Neural cell (in vitro differentiated cells): Measurements from ENCODE around the gene CABP2. TPM values are rescaled to one million over a fixed set of nuclear protein-coding genes. Genes with fewer than 3 reads are reported as not detected.

Experiments used
- H2AFZ ChIP-seq: fragments of 200-600, 300-800 bp; sonication (generic), shearing (Covaris generic); 2 replicates; pipeline ENCODE4 v1.6.0; 2014; ENCODE audit warnings: low read depth, mild to moderate bottlenecking, antibody characterized with exemption, low read length, moderate library complexity
- H3F3A ChIP-seq: fragments of 200-600 bp; shearing (Covaris generic); 2 replicates; pipeline ENCODE4 v1.6.1; 2016; ENCODE audit warnings: mild to moderate bottlenecking, moderate library complexity, mixed read lengths, antibody characterized with exemption, low read length; ENCODE audit not compliant: insufficient read depth, poor library complexity, severe bottlenecking
- H3K27ac ChIP-seq: fragments of 200-600, 300-800 bp; sonication (generic), shearing (Covaris generic); 2 replicates; pipeline ENCODE4 v1.5.1; 2014; ENCODE audit warnings: mild to moderate bottlenecking, low read length, moderate library complexity
- H3K27me3 ChIP-seq: fragments of 300-800, 200-600 bp; sonication (generic), shearing (Covaris generic); 2 replicates; pipeline ENCODE4 v1.6.0; 2014; ENCODE audit warnings: mild to moderate bottlenecking, low read depth, low read length, moderate library complexity; ENCODE audit not compliant: insufficient read depth
- H3K36me3 ChIP-seq: fragments of 300-800, 200-600 bp; sonication (generic), shearing (Covaris generic); 2 replicates; pipeline ENCODE4 v1.5.1; 2014; ENCODE audit warnings: mild to moderate bottlenecking, antibody characterized with exemption, low read length, moderate library complexity; ENCODE audit not compliant: insufficient read depth
- H3K4me2 ChIP-seq: fragments of 300-800, 200-600 bp; sonication (generic), shearing (Covaris generic); 2 replicates; pipeline ENCODE4 v1.6.0; 2014; ENCODE audit warnings: mild to moderate bottlenecking, low read length
- H3K4me3 ChIP-seq: fragments of 300-800, 200-600 bp; sonication (generic), shearing (Covaris generic); 2 replicates; pipeline ENCODE4 v1.5.1; 2014; ENCODE audit warnings: mild to moderate bottlenecking, low read length, moderate library complexity
- H3K79me2 ChIP-seq: fragments of 200-600 bp; shearing (Covaris generic); replicated peaks from 2 replicates; pipeline ENCODE4 v1.6.0; 2014; ENCODE audit warnings: mild to moderate bottlenecking, low read length, moderate library complexity; ENCODE audit not compliant: insufficient read depth
- H3K9ac ChIP-seq: fragments of 300-800, 200-600 bp; sonication (generic), shearing (Covaris generic); 2 replicates; pipeline ENCODE4 v1.6.1; 2016; ENCODE audit warnings: mild to moderate bottlenecking, low read length, mixed read lengths
- H3K9me2 ChIP-seq: fragments of 200-600 bp; shearing (Covaris generic); 2 replicates; pipeline ENCODE4 v1.6.1; 2016; ENCODE audit warnings: mild to moderate bottlenecking, low read length, mixed read lengths; ENCODE audit not compliant: insufficient read depth
- H3K9me3 ChIP-seq: fragments of 200-600, 300-800 bp; sonication (generic), shearing (Covaris generic); 2 replicates; pipeline ENCODE4 v1.6.1; 2016; ENCODE audit warnings: mild to moderate bottlenecking, mixed run types, low read length, moderate library complexity, mixed read lengths
- H4K20me1 ChIP-seq: fragments of 200-600 bp; shearing (Covaris generic); 2 replicates; pipeline ENCODE4 v1.6.1; 2016; ENCODE audit warnings: mild to moderate bottlenecking, mixed run types; ENCODE audit not compliant: insufficient read depth
- CTCF ChIP-seq: fragments of 450-650 bp; IDR thresholded peaks from 2 replicates; pipeline ENCODE4 v1.5.1; 2014; ENCODE audit warnings: antibody characterized with exemption, mild to moderate bottlenecking, moderate library complexity; ENCODE audit not compliant: poor library complexity, severe bottlenecking
- EP300 ChIP-seq: fragments of 450-650 bp; conservative IDR thresholded peaks from 2 replicates; pipeline ENCODE4 v1.6.1; 2014; ENCODE audit warnings: antibody characterized with exemption, mild to moderate bottlenecking, moderate library complexity; ENCODE audit not compliant: poor library complexity, severe bottlenecking
- EZH2 ChIP-seq: fragments of 200-600, 300-800 bp; shearing (Covaris generic), sonication (generic); IDR thresholded peaks from 2 replicates; pipeline ENCODE4 v1.6.1; 2014; ENCODE audit warnings: antibody characterized with exemption, low read length, borderline replicate concordance, mild to moderate bottlenecking; ENCODE audit not compliant: insufficient read depth, poor library complexity, severe bottlenecking
- MXI1 ChIP-seq: fragments of 450-650 bp; conservative IDR thresholded peaks from 2 replicates; pipeline ENCODE4 v1.6.1; 2014; ENCODE audit warnings: antibody characterized with exemption, mild to moderate bottlenecking; ENCODE audit not compliant: poor library complexity, severe bottlenecking
- POLR2AphosphoS5 ChIP-seq: IDR thresholded peaks from 2 replicates; pipeline ENCODE4 v1.6.1; 2012
- RAD21 ChIP-seq: fragments of 450-650 bp; conservative IDR thresholded peaks from 2 replicates; pipeline ENCODE4 v1.6.1; 2014; ENCODE audit warnings: antibody characterized with exemption, mild to moderate bottlenecking, moderate library complexity
- SMC3 ChIP-seq: fragments of 450-650 bp; conservative IDR thresholded peaks from 2 replicates; pipeline ENCODE4 v1.6.1; 2014; ENCODE audit warnings: antibody characterized with exemption, mild to moderate bottlenecking, moderate library complexity; ENCODE audit not compliant: poor library complexity
- TAF1 ChIP-seq: IDR thresholded peaks from 2 replicates; pipeline ENCODE4 v1.6.1; 2012; ENCODE audit warnings: low read depth
- polyA plus RNA-seq: library from polyadenylated mRNA; depleted of rRNA; stranded (reverse); fragments of >200 nt; gene quantifications from 2 replicates; pipeline ENCODE4 v1.2.3, GENCODE V29; 2014
- TF ChIP-seq, protein P1 (sequence below): IDR thresholded peaks from 2 replicates; pipeline ENCODE4 v1.6.1; 2012; ENCODE audit warnings: borderline replicate concordance

CABP2 gene
- polyA plus RNA-seq, 1 donor from 2014 or later = not detected

DNA sequence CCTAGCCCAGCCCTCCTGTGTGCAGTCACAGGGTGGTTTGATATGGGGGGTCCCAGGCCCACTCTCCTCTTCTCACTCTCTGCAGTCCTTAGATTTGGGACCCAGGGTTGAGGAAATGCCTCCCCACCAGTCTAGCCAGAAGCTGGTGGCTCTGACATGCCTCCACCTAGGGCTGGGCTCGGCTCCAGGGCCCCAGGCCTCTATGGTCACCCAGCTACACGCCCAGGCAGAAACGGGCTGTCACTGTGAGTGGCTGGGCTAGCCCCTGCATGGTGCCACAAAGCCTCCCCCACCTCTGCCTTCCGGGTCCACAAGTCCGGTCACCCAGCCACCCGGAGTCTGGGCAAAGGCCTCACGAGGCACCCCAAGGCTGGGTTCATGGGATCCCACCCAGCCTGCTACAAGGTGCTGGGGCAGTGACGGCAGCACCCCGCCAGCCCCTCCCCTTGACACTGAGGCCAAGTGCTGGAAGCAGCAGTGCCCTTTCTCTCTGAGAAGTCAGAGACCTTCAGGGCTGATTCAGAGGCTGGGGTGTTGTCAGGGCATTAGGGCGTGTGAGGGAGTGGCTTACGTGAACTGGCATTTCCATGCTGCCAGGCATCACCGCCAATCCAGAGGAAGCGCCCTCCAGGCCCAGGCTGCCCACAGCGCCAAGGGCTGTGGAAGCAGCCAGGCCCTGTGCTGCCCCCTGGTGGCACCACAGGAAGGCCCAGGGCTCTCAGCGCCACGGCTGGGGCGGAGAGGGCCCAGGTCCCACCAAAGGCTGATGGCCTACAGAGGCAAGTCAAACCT is 17.4 kb downstream of the CABP2 start:
- Histone ChIP-seq H4K20me1 (no peaks in the 10 kb centered on the region), H3K9me2 (no peaks in the 10 kb centered on the region), H3K4me2 (peak overlapping the region; percentile 14), H3K9me3 (no peaks in the 10 kb centered on the region), H3F3A (no peaks in the 10 kb centered on the region), H3K36me3 (no peaks in the 10 kb centered on the region), H2AFZ (no peak overlapping the region), H3K27me3 (no peaks in the 10 kb centered on the region), H3K4me3 (peak overlapping the region; percentile 41), H3K9ac (peak overlapping the region; percentile 87), H3K79me2 (peaks cover 15% of the 10 kb centered on the region), H3K27ac (peak overlapping the region; percentile 28)
- TF ChIP-seq EP300 (no peak), MXI1 (peak; percentile 46), RAD21 (peak; percentile 76), TAF1 (no peak), SMC3 (peak; percentile 83), CTCF (peak; percentile 90), POLR2AphosphoS5 (no peak), EZH2 (no peak)
- TF ChIP-seq, protein P1, sequence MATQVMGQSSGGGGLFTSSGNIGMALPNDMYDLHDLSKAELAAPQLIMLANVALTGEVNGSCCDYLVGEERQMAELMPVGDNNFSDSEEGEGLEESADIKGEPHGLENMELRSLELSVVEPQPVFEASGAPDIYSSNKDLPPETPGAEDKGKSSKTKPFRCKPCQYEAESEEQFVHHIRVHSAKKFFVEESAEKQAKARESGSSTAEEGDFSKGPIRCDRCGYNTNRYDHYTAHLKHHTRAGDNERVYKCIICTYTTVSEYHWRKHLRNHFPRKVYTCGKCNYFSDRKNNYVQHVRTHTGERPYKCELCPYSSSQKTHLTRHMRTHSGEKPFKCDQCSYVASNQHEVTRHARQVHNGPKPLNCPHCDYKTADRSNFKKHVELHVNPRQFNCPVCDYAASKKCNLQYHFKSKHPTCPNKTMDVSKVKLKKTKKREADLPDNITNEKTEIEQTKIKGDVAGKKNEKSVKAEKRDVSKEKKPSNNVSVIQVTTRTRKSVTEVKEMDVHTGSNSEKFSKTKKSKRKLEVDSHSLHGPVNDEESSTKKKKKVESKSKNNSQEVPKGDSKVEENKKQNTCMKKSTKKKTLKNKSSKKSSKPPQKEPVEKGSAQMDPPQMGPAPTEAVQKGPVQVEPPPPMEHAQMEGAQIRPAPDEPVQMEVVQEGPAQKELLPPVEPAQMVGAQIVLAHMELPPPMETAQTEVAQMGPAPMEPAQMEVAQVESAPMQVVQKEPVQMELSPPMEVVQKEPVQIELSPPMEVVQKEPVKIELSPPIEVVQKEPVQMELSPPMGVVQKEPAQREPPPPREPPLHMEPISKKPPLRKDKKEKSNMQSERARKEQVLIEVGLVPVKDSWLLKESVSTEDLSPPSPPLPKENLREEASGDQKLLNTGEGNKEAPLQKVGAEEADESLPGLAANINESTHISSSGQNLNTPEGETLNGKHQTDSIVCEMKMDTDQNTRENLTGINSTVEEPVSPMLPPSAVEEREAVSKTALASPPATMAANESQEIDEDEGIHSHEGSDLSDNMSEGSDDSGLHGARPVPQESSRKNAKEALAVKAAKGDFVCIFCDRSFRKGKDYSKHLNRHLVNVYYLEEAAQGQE = no peak

GRCh38 chr11:67504950-67505581 is 18.2 kb downstream of the CABP2 start, which contains the start of gene PITPNM1:
Gene PITPNM1, minus strand, starts transcription at chr11:67505363. Its CDS starts 1,183 bp downstream, at chr11:67504180.
- peak within 1 kb of the TSS; percentile 14 for H2AFZ ChIP-seq
- no peaks in the 10 kb centered on the region for H3K36me3 ChIP-seq
- peak within 1 kb of the TSS; percentile 67 for H3K27ac ChIP-seq
- H3K27me3 ChIP-seq = no peaks in the 10 kb centered on the region
- H3K9me3 ChIP-seq = no peaks in the 10 kb centered on the region
- no peaks in the 10 kb centered on the region for H4K20me1 ChIP-seq
- H3F3A ChIP-seq = no peaks in the 10 kb centered on the region
- peaks cover 15% of the 10 kb centered on the region for H3K79me2 ChIP-seq
- peak within 1 kb of the TSS; percentile 89 for H3K4me3 ChIP-seq
- no peaks in the 10 kb centered on the region for H3K9me2 ChIP-seq
- TF ChIP-seq EZH2 (no peak), RAD21 (no peak), SMC3 (no peak), EP300 (no peak), TAF1 (no peak), CTCF (no peak), MXI1 (no peak), POLR2AphosphoS5 (no peak)
- TF ChIP-seq, protein P1 = no peak
- H3K4me2 ChIP-seq = peak within 1 kb of the TSS; percentile 82
- H3K9ac ChIP-seq = peak within 1 kb of the TSS; percentile 87
